ENCODE results near the gene TMEM258. TPM values are rescaled to one million over a fixed set of nuclear protein-coding genes. Genes with fewer than 3 reads are reported as not detected.

The TMEM258 gene
- total RNA-seq = 100 to 1,000 TPM; 192 to 196 TPM

- Mint-ChIP-seq H3K27ac (peak within 1 kb of the TSS; percentile 96), H3K27me3 (no peaks in the 10 kb centered on the region), H3K4me3 (peak within 1 kb of the TSS; percentile 94), H3K36me3 (ENCODE audit: low read depth) (peaks cover 77% of the 10 kb centered on the region), H3K4me1 (peaks cover 60% of the 10 kb centered on the region), H3K9me3 (no peaks in the 10 kb centered on the region)
- peak; percentile 90 for DNase-seq
- POLR2A ChIA-PET = interaction anchor here (0.6 to 5.5 kb wide), 26 partner anchors 8 to 1089 kb away, joined by 3 to 81 read pairs (median 4); partner anchors contain the start of genes CYB561A3, FADS1, FADS2 and FADS3
- CTCF ChIA-PET = interaction anchor here (0.8 to 2.5 kb wide), 12 partner anchors 9 to 545 kb away, joined by 3 to 12 read pairs (median 4); partner anchors contain the start of genes FADS2 and INCENP
These were observed at the start of gene TMEM258, which contains the start of gene FEN1 for GRCh38 chr11:61792310-61793082. TMEM258 (minus strand) TSS chr11:61792599; CDS start chr11:61792558, 41 bp downstream. FEN1 (plus strand) TSS chr11:61792911; CDS start chr11:61795362, 2,451 bp downstream.

GRCh38 chr11:61841636-61842527 is 49.5 kb upstream of the TMEM258 start:
- no peaks in the 10 kb centered on the region for H3K9me3 Mint-ChIP-seq
- H3K4me3 Mint-ChIP-seq = no peak overlapping the region
- no peaks in the 10 kb centered on the region for H3K27me3 Mint-ChIP-seq
- ChIA-PET CTCF (no interaction called here), POLR2A (no interaction called here)
- peak overlapping the region; percentile 9 for H3K27ac Mint-ChIP-seq
- peaks cover 71% of the 10 kb centered on the region for H3K36me3 Mint-ChIP-seq (ENCODE audit: low read depth)
- no peak for DNase-seq
- peaks cover 2% of the 10 kb centered on the region for H3K4me1 Mint-ChIP-seq

GRCh38 chr11:61840371-61840770 is 48.0 kb upstream of the TMEM258 start:
- no peak overlapping the region for H3K4me3 Mint-ChIP-seq
- ChIA-PET CTCF (interaction anchor here (0.6 to 1.3 kb wide), 3 partner anchors 38 to 107 kb away, joined by 3 read pairs; no protein-coding TSS in a partner anchor), POLR2A (no interaction called here)
- H3K36me3 Mint-ChIP-seq (ENCODE audit: low read depth) = peaks cover 65% of the 10 kb centered on the region
- no peak overlapping the region for H3K27ac Mint-ChIP-seq
- no peak for DNase-seq
- peaks cover 11% of the 10 kb centered on the region for H3K4me1 Mint-ChIP-seq
- no peaks in the 10 kb centered on the region for H3K27me3 Mint-ChIP-seq
- H3K9me3 Mint-ChIP-seq = no peaks in the 10 kb centered on the region

GRCh38 chr11:61839742-61840141 is 47.3 kb upstream of the TMEM258 start:
- Mint-ChIP-seq H3K27me3 (no peaks in the 10 kb centered on the region), H3K4me3 (no peak overlapping the region), H3K27ac (no peak overlapping the region), H3K36me3 (ENCODE audit: low read depth) (peaks cover 66% of the 10 kb centered on the region), H3K4me1 (peaks cover 17% of the 10 kb centered on the region), H3K9me3 (no peaks in the 10 kb centered on the region)
- CTCF ChIA-PET = interaction anchor here (1.0 to 1.3 kb wide), 3 partner anchors 42 to 106 kb away, joined by 3 to 4 read pairs (median 3); no protein-coding TSS in a partner anchor
- POLR2A ChIA-PET = no interaction called here
- DNase-seq = no peak

- DNase-seq = no peak
- peaks cover 25% of the 10 kb centered on the region for H3K4me1 Mint-ChIP-seq
- H3K36me3 Mint-ChIP-seq (ENCODE audit: low read depth) = peaks cover 72% of the 10 kb centered on the region
- no peaks in the 10 kb centered on the region for H3K27me3 Mint-ChIP-seq
- CTCF ChIA-PET = no interaction called here
- POLR2A ChIA-PET = no interaction called here
- H3K27ac Mint-ChIP-seq = no peak overlapping the region
- no peaks in the 10 kb centered on the region for H3K9me3 Mint-ChIP-seq
- H3K4me3 Mint-ChIP-seq = no peak overlapping the region
These were observed 46.5 kb upstream of the TMEM258 start for GRCh38 chr11:61838921-61839320.

GRCh38 chr11:61838501-61838900 is 46.1 kb upstream of the TMEM258 start:
- no peaks in the 10 kb centered on the region for H3K9me3 Mint-ChIP-seq
- H3K4me1 Mint-ChIP-seq = peaks cover 29% of the 10 kb centered on the region
- H3K27me3 Mint-ChIP-seq = no peaks in the 10 kb centered on the region
- no peak for DNase-seq
- no peak overlapping the region for H3K4me3 Mint-ChIP-seq
- H3K36me3 Mint-ChIP-seq (ENCODE audit: low read depth) = peaks cover 76% of the 10 kb centered on the region
- ChIA-PET POLR2A (no interaction called here), CTCF (no interaction called here)
- H3K27ac Mint-ChIP-seq = no peak overlapping the region

GRCh38 chr11:61837411-61838005 is 45.1 kb upstream of the TMEM258 start:
- Mint-ChIP-seq H3K27me3 (no peaks in the 10 kb centered on the region), H3K4me1 (peaks cover 39% of the 10 kb centered on the region), H3K4me3 (no peak overlapping the region), H3K36me3 (ENCODE audit: low read depth) (peaks cover 71% of the 10 kb centered on the region), H3K9me3 (no peaks in the 10 kb centered on the region), H3K27ac (no peak overlapping the region)
- ChIA-PET CTCF (interaction anchor here (1.1 kb wide), 1 partner anchor 21 kb away, joined by 3 read pairs; the partner anchor contains the start of gene FADS1), POLR2A (no interaction called here)
- DNase-seq = no peak

- Mint-ChIP-seq H3K4me1 (peaks cover 51% of the 10 kb centered on the region), H3K4me3 (no peak overlapping the region), H3K27ac (peak overlapping the region; percentile 80), H3K27me3 (no peaks in the 10 kb centered on the region), H3K36me3 (ENCODE audit: low read depth) (peaks cover 65% of the 10 kb centered on the region), H3K9me3 (no peaks in the 10 kb centered on the region)
- POLR2A ChIA-PET = interaction anchor here (0.7 to 1.0 kb wide), 3 partner anchors 20 to 29 kb away, joined by 3 read pairs; no protein-coding TSS in a partner anchor
- no peak for DNase-seq
- CTCF ChIA-PET = interaction anchor here (1.1 kb wide), 1 partner anchor 19 kb away, joined by 3 read pairs; the partner anchor contains the start of gene FADS1
These were observed 43.8 kb upstream of the TMEM258 start for GRCh38 chr11:61836193-61836592.

GRCh38 chr11:61834278-61835048 is 42.1 kb upstream of the TMEM258 start:
- Mint-ChIP-seq H3K9me3 (no peaks in the 10 kb centered on the region), H3K27me3 (peaks cover 1% of the 10 kb centered on the region), H3K4me1 (peaks cover 67% of the 10 kb centered on the region), H3K4me3 (peak overlapping the region; percentile 58), H3K27ac (peak overlapping the region; percentile 99), H3K36me3 (ENCODE audit: low read depth) (peaks cover 67% of the 10 kb centered on the region)
- POLR2A ChIA-PET = interaction anchor here (0.6 to 2.4 kb wide), 9 partner anchors 11 to 191 kb away, joined by 3 to 35 read pairs (median 4); partner anchors contain the start of genes FADS1, FEN1, FTH1 and TMEM258
- DNase-seq = peak; percentile 86
- CTCF ChIA-PET = interaction anchor here (0.7 to 1.9 kb wide), 6 partner anchors 16 to 248 kb away, joined by 3 to 6 read pairs (median 4); partner anchors contain the start of gene FADS1

- no peak for DNase-seq
- CTCF ChIA-PET = interaction anchor here (0.7 to 1.9 kb wide), 5 partner anchors 16 to 248 kb away, joined by 3 to 6 read pairs (median 4); partner anchors contain the start of gene FADS1
- Mint-ChIP-seq H3K36me3 (ENCODE audit: low read depth) (peaks cover 67% of the 10 kb centered on the region), H3K9me3 (no peaks in the 10 kb centered on the region), H3K27me3 (peaks cover 1% of the 10 kb centered on the region), H3K4me1 (peaks cover 70% of the 10 kb centered on the region), H3K4me3 (peak overlapping the region; percentile 58), H3K27ac (peak overlapping the region; percentile 99)
- POLR2A ChIA-PET = interaction anchor here (0.6 to 2.4 kb wide), 8 partner anchors 11 to 191 kb away, joined by 3 to 35 read pairs (median 5); partner anchors contain the start of genes FADS1, FEN1, FTH1 and TMEM258
These were observed 41.5 kb upstream of the TMEM258 start for GRCh38 chr11:61833926-61834277.

GRCh38 chr11:61833471-61833870 is 41.1 kb upstream of the TMEM258 start:
- H3K27me3 Mint-ChIP-seq = peaks cover 1% of the 10 kb centered on the region
- CTCF ChIA-PET = interaction anchor here (1.7 to 1.9 kb wide), 2 partner anchors 37 to 249 kb away, joined by 4 to 6 read pairs; no protein-coding TSS in a partner anchor
- POLR2A ChIA-PET = interaction anchor here (1.2 to 2.4 kb wide), 5 partner anchors 10 to 135 kb away, joined by 3 to 35 read pairs (median 7); partner anchors contain the start of genes FADS1, FEN1, FTH1 and TMEM258
- H3K4me1 Mint-ChIP-seq = peaks cover 70% of the 10 kb centered on the region
- DNase-seq = no peak
- no peaks in the 10 kb centered on the region for H3K9me3 Mint-ChIP-seq
- H3K27ac Mint-ChIP-seq = peak overlapping the region; percentile 99
- peaks cover 65% of the 10 kb centered on the region for H3K36me3 Mint-ChIP-seq (ENCODE audit: low read depth)
- H3K4me3 Mint-ChIP-seq = no peak overlapping the region

Data from activated CD4-positive, alpha-beta memory T cell treated with anti-CD3 and anti-CD28 coated beads, Interleukin-2, amount 10 ng/mL, durations not matched to agents 7 days and 5 days (primary cell).